Chondrocyte (in vitro differentiated cells): ENCODE data around the gene CAMK2B. TPM values are rescaled to one million over a fixed set of nuclear protein-coding genes. Genes with fewer than 3 reads are reported as not detected.
"Not testable (repeated sequence)": the region's sequence is repeated elsewhere in the genome, so short reads cannot be mapped to it uniquely, and the experiment has no call there.

ENCODE experiments used
- DNase-seq: peaks from one replicate; pipeline ENCODE4 v3.0.0; 2021; ENCODE audit warnings: mixed read lengths, low spot score
- H3K27ac Mint-ChIP-seq: one replicate; pipeline ENCODE4 v1.8.0; 2021; ENCODE audit warnings: mild to moderate bottlenecking, moderate library complexity, mixed read lengths; ENCODE audit not compliant: unreplicated experiment
- H3K27me3 Mint-ChIP-seq: 2 replicates; pipeline ENCODE4 v1.8.0; 2021; ENCODE audit warnings: low read depth, mixed read lengths
- H3K36me3 Mint-ChIP-seq: 2 replicates; pipeline ENCODE4 v1.8.0; 2021; ENCODE audit warnings: low read depth, mixed read lengths
- H3K4me1 Mint-ChIP-seq: 2 replicates; pipeline ENCODE4 v1.8.0; 2021; ENCODE audit warnings: low read depth, mild to moderate bottlenecking, mixed read lengths
- H3K4me3 Mint-ChIP-seq: one replicate; pipeline ENCODE4 v1.8.0; 2021; ENCODE audit warnings: mild to moderate bottlenecking, moderate library complexity, mixed read lengths; ENCODE audit not compliant: unreplicated experiment
- H3K9me3 Mint-ChIP-seq: 2 replicates; pipeline ENCODE4 v1.8.0; 2021; ENCODE audit warnings: low read depth, mixed read lengths
- total RNA-seq: library from RNA; stranded (reverse); gene quantifications from 3 replicates; pipeline ENCODE4 v1.2.1, GENCODE V29; 2021
- TF ChIP-seq, protein P1 (sequence below): fragments of 200-600 bp; sonication (generic); IDR thresholded peaks from 2 replicates; pipeline ENCODE4 v1.5.0; 2021; ENCODE audit warnings: antibody characterized with exemption, mild to moderate bottlenecking, moderate library complexity

Gene CAMK2B
- total RNA-seq, 1 donor from 2014 or later = 0.27 TPM

DNA sequence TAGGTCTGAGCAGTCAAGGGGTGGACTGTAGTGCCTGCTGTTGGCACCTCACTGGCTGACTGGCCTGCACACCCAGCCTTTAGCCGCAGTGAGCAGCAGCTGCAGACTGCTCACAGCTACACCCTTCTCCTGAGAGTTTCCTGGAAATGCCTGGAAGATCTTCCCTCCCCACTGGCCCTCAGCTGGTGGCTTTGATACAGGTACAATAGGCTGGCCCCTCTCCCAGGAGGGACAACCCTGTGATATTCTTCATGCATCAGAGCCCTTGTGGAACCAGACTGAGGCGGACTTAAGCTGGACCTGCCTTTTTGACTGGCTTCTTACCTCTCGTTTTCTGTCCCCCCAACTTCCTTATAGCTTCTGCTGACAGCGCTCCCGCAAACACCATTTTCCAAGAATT, 142.6 kb downstream of the CAMK2B start:
- H3K27ac Mint-ChIP-seq = no peak overlapping the region
- no peak overlapping the region for H3K4me3 Mint-ChIP-seq
- H3K27me3 Mint-ChIP-seq = no peaks in the 10 kb centered on the region
- DNase-seq = no peak
- TF ChIP-seq, protein P1, sequence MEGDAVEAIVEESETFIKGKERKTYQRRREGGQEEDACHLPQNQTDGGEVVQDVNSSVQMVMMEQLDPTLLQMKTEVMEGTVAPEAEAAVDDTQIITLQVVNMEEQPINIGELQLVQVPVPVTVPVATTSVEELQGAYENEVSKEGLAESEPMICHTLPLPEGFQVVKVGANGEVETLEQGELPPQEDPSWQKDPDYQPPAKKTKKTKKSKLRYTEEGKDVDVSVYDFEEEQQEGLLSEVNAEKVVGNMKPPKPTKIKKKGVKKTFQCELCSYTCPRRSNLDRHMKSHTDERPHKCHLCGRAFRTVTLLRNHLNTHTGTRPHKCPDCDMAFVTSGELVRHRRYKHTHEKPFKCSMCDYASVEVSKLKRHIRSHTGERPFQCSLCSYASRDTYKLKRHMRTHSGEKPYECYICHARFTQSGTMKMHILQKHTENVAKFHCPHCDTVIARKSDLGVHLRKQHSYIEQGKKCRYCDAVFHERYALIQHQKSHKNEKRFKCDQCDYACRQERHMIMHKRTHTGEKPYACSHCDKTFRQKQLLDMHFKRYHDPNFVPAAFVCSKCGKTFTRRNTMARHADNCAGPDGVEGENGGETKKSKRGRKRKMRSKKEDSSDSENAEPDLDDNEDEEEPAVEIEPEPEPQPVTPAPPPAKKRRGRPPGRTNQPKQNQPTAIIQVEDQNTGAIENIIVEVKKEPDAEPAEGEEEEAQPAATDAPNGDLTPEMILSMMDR = no peak
- peaks cover 12% of the 10 kb centered on the region for H3K9me3 Mint-ChIP-seq
- H3K4me1 Mint-ChIP-seq = peaks cover 23% of the 10 kb centered on the region
- H3K36me3 Mint-ChIP-seq = peaks cover 2% of the 10 kb centered on the region

DNA sequence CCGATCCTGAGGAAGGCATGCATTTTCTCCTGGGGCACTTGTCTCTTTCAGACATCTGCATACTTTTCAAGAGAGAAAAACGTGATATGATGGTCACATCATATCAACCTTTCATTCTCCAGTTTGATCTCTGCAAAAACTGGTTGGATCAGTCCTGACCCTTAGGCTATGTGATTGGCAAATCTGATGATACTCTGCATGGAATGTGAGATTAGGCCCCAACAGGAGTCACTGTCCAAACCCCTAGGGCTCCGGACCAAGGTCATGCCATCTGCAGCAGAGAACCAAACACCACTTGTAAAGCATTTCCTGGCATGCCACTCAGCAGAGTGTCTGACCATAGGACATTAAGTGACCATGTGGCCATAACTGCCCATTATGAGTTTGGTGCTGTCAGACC, 144.8 kb downstream of the CAMK2B start:
- Mint-ChIP-seq H3K4me3 (no peak overlapping the region), H3K27me3 (no peaks in the 10 kb centered on the region), H3K4me1 (peaks cover 31% of the 10 kb centered on the region), H3K36me3 (peaks cover 2% of the 10 kb centered on the region), H3K27ac (no peak overlapping the region), H3K9me3 (peaks cover 12% of the 10 kb centered on the region)
- TF ChIP-seq, protein P1 = no peak
- DNase-seq = no peak

DNA sequence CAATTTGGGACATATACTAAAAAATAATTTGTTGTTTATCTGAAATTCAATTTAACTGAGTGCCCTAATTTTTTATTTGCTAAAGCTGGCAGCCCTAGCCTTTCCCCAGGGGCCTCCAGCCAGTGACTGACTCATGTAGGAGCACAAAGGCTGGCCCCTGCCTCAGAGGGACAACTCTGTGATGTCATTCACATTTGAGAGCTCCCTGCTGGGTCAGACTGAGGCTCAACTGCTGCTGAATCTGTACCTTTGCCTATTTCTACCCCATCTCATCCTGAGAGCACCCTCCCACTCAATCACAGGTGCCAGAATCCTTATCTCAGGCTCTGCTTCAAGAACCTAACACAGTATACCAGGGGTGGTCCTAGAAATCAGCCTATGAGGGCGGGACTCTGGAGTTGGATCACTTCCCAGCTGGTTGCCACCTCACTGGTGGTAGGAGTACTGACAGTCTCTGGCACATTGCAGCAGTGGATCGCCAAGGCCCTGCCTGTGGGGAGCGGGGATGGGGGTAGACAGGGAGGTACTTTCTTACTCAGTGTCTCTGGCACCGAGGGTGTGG, 147.7 kb downstream of the CAMK2B start:
- Mint-ChIP-seq H3K36me3 (no peaks in the 10 kb centered on the region), H3K27me3 (no peaks in the 10 kb centered on the region), H3K4me3 (no peak overlapping the region), H3K27ac (peak overlapping the region; percentile 64), H3K9me3 (peaks cover 15% of the 10 kb centered on the region), H3K4me1 (peaks cover 14% of the 10 kb centered on the region)
- TF ChIP-seq, protein P1 = no peak
- no peak for DNase-seq

DNA sequence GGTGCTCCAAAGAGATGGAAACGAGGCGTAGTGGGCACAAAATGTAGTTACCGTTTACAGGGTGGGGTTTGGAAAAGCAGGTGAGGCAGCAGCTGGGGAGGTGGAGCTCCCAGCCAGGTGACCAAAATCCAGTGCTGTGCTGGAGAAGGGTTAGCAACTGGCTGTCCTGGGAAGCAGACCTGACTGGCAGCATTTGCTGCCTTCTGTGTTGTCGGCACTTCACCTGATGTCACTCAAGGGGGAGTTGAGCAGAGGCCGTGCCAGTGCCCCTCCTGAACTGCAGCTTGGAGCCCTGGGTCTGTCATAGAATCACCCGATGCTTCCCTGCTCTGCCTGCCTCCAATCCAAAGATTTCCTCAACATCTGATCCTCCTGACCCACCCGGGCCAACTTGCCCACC, 148.9 kb downstream of the CAMK2B start:
- H3K4me3 Mint-ChIP-seq = no peak overlapping the region

DNA sequence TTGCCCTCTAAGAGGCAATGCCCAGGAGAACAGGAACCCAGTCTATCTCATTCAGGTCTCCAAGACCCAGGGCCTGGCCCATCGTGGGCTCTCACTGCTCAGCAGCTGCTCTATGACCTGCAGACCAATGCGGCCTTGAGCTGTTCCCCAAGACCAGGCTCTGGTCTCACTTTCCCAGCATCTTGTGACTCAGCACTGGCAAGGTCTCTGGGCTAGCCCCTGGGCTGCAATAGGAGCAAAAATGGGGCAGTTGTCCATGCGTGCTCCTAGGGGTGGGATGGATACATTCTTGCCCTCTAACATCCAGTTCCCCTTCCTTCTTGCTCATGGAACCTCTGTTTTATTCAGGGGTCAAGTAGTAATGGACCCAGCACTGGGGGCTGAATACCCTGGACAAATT, 149.7 kb downstream of the CAMK2B start:
- TF ChIP-seq, protein P1 = no peak
- Mint-ChIP-seq H3K9me3 (peaks cover 12% of the 10 kb centered on the region), H3K36me3 (peaks cover 2% of the 10 kb centered on the region), H3K4me1 (peaks cover 14% of the 10 kb centered on the region), H3K27me3 (no peaks in the 10 kb centered on the region), H3K4me3 (no peak overlapping the region), H3K27ac (no peak overlapping the region)
- DNase-seq = no peak

More for the DNA sequence above, 148.9 kb downstream of the CAMK2B start:
- peaks cover 9% of the 10 kb centered on the region for H3K9me3 Mint-ChIP-seq
- no peaks in the 10 kb centered on the region for H3K27me3 Mint-ChIP-seq
- H3K4me1 Mint-ChIP-seq = peaks cover 14% of the 10 kb centered on the region
- DNase-seq = no peak
- H3K27ac Mint-ChIP-seq = no peak overlapping the region
- no peaks in the 10 kb centered on the region for H3K36me3 Mint-ChIP-seq
- TF ChIP-seq, protein P1 = no peak

DNA sequence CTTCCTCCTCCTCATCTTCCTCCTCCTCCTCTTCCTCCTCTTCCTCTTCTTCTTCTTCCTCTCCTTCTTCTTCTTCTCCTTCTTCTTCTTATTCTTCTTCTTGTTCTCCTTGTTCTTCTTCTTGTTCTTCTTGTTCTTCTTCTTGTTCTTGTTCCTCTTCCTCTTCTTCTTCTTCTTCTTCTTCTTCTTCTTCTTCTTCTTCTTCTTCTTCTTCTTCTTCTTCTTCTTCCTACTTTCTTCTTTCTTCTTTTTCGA, 150.8 kb downstream of the CAMK2B start:
- not testable (repeated sequence) for H3K4me3 Mint-ChIP-seq, H3K27me3 Mint-ChIP-seq
- peaks cover 14% of the 10 kb centered on the region for H3K4me1 Mint-ChIP-seq

More for the DNA sequence above, 150.8 kb downstream of the CAMK2B start:
- not testable (repeated sequence) for H3K36me3 Mint-ChIP-seq, DNase-seq, H3K27ac Mint-ChIP-seq
- H3K9me3 Mint-ChIP-seq = peaks cover 14% of the 10 kb centered on the region
